HG02763 (cell line): Measurements from ENCODE around the gene TIMM29.
"Not testable (repeated sequence)": the region's sequence is repeated elsewhere in the genome, so short reads cannot be mapped to it uniquely, and the experiment has no call there.

Source experiments
- ATAC-seq: cut with Tn5 transposase; IDR thresholded peaks from one replicate; pipeline ENCODE4 v1.9.1; 2021; ENCODE audit warnings: mild to moderate bottlenecking, moderate library complexity; ENCODE audit not compliant: unreplicated experiment

The TIMM29 gene

DNA sequence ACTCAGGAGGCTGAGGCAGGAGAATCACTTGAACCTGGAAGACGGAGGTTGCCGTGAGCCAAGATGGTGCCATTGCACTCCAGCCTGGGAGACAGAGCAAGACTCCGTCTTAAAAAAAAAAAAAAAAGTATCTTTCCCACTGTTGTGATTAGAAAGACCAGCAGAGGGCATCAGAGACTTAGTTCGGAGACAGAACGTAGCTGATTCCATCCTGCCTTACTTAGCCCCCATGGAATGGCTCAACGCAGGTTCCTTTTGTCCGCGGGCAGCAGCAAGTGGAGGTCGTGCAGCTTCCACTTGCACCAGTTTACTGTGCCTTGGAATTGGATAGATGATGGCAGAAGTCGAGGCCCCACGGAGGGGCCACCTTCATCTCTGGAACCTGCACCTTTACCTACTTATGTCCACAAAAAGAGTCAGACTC, 8.1 kb downstream of the TIMM29 start:
- ATAC-seq = no peak

- ATAC-seq = not testable (repeated sequence)
Measured at GRCh38 chr19:10941649-10942048, 13.0 kb downstream of the TIMM29 start.

DNA sequence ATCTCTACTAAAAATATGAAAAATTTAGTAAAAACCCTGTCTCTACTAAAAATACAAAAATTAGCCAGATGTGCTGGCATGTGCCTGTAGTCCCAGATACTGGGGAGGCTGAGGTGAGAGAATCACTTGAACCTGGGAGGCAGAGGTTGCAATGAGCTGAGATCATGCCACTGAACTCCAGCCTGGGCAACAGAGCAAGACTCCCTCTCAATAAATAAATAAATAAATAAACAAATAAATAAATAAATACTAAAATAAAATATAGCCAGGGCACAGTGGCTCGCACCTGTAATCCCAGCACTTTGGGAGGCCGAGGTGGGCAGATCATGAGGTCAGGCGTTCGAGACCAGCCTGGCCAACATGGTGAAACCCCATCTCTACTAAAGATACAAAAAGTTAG, 14.8 kb downstream of the TIMM29 start:
- not testable (repeated sequence) for ATAC-seq

DNA sequence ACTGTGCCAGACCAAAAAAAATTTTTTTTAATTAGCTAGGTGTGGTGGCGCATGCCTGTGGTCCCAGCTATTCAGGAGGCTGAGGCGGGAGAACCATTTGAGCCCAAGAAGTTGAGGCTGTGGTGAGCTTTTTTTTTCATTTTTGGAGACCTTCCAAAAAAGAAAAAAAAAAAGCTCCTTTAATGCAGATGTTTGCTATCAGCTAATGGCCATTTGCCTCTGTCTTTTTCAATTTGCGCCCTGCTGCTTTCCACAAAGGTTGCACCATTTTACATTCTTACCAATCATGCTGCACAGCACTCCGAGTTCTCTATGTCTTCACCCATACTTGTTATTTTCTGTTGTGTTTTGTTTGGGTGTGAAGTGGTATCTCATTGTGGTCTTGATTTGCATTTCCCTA, 16.7 kb downstream of the TIMM29 start:
- no peak for ATAC-seq

GRCh38 chr19:10946958-10947657, 18.5 kb downstream of the TIMM29 start:
- no peak for ATAC-seq

DNA sequence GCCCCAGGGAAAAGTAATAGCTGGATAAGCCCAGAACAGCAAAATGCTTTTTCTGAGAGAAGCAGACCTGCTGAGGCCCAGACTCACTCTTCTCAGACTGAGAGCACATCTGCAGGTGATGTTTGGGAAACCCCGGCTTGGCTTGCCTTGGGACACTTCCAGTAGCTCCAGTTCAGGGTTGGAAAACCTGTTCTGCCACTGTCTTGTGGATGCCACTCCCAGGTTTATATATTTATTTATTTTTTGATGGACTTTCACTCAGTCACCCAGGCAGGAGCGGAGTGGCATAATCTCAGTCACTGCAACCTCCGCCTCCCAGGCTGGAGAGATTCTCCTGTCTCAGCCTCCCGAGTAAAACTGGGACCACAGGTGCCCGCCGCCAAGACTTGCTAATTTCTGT, 24.2 kb downstream of the TIMM29 start:
- no peak for ATAC-seq

DNA sequence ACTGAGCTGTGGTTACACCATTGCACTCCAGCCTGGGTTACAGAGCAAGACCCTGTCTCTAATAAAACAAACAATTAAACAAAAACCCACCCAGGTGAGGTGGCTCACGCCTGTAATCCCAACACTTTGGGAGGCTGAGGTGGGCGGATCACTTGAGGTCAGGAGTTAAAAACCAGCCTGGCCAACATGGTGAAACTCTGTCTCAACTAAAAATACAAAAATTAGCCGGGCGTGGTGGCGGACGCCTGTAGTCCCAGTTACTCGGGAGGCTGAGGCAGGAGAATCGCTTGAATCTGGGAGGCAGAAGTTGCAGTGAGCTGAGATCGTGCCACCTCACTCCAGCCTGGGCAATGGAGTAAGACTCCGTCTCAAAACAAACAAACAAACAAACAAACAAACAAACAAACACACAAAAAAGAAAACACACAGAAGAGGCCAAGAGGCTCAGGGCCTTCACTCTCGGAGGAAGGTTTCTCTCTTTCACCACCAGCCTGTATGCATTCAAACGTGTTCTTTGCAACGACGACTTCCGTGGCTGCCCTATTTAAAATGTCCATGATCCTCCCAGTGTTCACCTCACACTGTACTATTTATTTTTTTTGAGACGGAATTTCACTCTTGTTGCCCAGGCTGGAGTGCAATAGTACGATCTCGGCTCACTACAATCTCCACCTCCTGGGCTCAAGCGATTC, 30.8 kb downstream of the TIMM29 start:
- not testable (repeated sequence) for ATAC-seq

DNA sequence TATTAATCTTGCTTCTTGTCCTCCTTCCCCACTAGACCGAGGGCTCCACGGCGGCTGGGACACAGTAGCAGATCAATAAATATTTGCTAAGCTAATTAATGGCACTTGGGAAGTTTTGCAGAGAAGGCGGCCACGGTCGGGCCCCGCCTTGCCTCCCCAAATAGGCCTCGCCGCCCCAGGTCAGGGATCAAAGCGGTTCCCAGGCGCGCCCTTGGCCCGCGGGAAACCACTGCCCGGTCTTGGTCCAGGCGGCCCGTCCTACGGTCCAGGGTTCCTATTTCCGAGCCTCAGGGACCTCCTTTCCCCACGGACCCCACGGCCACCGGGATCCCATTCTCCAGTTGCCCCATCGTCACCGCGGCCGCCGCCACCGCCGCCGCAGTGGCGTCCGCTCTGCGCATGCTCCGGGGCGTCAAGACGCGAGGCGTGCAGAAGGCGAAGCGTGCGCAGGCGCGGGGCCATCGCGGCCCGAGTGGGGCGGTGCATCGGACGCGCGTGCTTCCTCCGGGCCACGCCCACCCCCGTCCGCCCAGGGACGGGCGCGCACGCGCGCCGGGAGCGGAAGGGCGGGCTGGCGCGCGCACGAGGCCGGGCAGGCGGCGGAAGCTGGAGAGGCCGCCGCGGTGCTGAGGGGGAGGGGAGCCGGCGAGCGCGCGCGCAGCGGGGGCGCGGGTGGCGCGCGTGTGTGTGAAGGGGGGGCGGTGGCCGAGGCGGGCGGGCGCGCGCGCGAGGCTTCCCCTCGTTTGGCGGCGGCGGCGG, 31.9 kb downstream of the TIMM29 start, which contains the start of gene SMARCA4:
Gene SMARCA4, plus strand, starts transcription at position 717 of the 759 bp plus-strand sequence. CDS start 23,122 bp downstream, outside the sequence.
- peak; percentile 78 for ATAC-seq

- peak; percentile 32 for ATAC-seq
Measured at GRCh38 chr19:10961073-10961860, 32.7 kb downstream of the TIMM29 start.

DNA sequence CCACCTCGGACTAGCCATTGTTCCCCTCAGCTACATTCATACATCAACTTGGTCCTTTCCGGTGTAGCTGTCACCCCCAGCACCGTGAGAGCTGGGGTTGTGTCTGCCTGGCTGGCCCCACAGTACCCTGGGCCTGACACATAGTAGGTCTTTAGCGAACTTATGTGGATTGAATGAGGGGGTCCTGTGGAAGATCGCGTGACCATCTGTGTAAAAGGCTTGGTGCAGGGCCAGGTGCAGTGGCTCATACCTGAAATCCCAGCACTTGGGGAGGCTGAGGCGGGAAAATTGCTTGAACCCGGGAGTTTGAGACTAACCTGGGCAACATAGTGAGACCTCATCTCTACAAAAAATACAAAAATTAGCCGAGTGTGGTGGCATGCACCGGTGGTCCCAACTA, 34.3 kb downstream of the TIMM29 start:
- ATAC-seq = no peak

- no peak for ATAC-seq
Measured at GRCh38 chr19:10963865-10964264, 35.3 kb downstream of the TIMM29 start.

DNA sequence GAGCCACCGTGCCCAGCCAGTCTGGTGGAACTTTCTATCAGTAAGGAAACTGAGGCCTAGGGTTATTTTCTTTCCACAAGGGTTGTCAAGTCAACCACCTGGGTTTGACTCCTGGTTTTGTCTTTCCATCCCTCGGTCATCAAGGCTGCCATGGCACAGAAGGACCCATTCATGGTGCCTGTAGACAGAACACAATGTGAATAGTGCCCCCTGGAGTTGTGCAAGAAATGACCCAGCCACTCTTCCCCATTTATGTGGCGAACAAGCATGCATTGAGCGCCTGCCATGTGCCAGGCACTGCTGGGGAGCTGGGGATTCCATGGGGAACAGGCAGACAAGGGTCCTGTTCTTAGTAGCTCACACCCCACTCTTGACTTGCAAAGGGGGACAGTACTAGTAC, 36.3 kb downstream of the TIMM29 start:
- no peak for ATAC-seq

DNA sequence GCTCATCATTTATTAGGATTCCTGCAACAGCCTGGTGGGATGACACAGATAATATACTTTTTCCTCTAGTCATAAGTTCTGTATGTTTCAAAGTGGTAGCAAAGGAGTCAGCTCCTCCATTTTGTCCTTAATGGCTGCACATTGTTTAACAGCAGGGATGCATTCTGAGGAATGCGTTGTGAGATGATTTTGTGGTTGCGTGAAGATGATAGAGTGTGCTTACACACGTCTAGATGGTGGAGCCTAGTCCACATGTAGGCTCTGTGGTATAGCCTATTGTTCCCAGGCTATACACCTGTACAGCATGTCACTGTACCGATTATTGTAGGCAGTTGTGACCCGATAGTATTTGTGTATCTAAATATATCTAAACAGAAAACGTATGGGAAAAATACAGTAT, 36.8 kb downstream of the TIMM29 start:
- no peak for ATAC-seq

GRCh38 chr19:10966809-10967208, 38.2 kb downstream of the TIMM29 start:
- no peak for ATAC-seq

DNA sequence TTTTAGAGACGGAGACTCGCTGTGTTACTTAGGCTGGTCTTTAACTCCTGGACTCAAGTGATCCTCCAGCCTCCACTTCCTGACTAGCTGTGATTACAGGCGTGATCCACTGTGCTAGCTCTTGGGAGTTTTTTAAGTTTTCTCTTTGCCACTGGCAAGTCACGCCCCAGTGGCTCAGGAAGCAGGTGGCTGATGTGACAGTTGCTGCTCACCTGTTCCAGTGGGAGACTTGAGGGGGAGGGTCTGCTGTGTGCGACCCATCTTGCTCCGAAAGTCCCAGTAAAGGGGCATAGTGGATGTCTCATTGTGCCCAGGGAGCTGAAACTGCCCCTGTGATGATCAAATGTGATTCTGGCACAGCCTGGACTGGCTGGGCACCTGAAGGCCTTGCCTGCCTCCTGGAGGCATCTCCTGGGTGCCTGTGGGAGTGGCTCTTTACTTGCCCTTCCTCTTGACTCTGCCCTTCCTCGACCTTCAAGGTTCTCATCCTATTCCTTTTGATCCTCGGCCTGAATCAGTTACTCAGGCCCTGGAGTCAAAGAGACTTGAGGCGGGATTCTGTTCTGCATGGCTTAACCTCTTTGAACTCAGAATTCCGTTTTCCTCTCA, 40.0 kb downstream of the TIMM29 start:
- ATAC-seq = no peak

DNA sequence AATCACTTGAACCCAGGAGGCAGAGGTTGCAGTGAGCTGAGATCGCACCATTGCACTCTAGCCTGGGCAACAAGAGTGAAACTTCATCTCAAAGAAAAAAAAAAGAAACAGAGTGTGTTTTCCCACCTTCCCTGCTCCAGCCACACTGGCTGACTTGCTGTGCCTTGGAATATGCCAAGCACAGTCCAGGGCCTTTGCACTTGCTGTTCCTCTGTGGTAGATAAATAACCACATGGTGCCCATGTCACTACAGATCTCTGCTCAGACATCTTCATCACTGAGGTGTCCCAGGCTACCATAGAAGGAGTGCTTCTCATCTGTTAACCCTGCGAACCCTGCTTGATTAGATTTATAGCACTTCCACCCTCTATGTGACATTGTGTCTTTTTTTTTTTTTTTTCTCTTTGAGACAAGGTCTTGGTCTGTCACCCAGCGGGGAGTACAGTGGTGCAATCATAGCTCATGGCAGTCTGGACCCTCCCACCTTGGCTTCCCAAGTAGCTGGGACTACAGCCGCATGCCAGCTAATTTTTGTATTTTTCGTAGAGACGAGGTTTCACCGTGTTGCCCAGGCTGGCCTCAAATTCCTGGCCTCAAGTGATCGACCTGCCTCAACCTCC, 42.6 kb downstream of the TIMM29 start:
- ATAC-seq = no peak

GRCh38 chr19:10975374-10976130, 46.9 kb downstream of the TIMM29 start:
- ATAC-seq = no peak

DNA sequence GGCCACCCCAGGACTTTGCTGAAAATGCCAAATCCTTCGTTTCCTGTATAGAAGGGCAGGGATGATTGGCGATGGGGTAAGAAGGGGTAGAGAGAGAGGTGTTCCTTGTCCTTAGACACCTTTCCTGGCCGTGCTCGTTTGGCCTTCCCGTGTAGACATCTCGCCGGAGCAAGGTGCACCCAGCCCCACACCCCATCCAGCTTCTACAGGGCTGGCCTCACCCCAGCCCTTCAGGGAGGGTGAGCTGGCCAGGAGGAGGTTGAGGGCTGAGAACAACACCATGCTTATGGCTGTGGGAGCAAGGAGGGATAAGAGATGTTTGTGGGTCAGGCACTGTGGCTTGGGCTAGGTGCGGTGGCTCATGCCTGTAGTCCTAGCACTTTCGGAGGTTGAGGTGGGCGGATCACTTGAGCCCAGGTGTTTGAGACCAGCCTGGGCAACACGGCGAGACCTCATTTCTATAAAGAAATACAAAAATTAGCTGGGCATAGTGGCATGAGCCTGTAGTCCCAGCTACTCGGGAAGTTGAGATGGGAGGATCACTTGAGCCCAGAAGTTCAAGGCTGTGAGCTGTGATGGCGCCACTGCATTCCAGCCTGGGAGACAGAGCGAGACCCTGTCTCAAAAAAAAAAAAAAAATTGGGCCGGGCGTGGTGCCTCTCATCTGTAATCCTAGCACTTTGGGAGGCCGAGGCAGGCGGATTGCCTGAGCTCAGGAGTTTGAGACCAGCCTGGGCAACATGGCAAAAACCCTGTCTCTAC, 47.7 kb downstream of the TIMM29 start:
- ATAC-seq = no peak

GRCh38 chr19:10977742-10978092, 49.1 kb downstream of the TIMM29 start:
- no peak for ATAC-seq
